Colonic mucosa (tissue), 4 donors: ENCODE results near the gene GOLGA6A. TPM values are rescaled to one million over a fixed set of nuclear protein-coding genes. Genes with fewer than 3 reads are reported as not detected.

Experiments
- DNase-seq: peaks from one replicate; pipeline ENCODE4 v3.0.0-alpha.2; 2020
- H3K27ac ChIP-seq: fragments of 200-600 bp; one replicate; pipeline ENCODE4 v1.8.0; 2021
- H3K27me3 ChIP-seq: fragments of 200-600 bp; one replicate; pipeline ENCODE4 v1.8.0; 2021
- H3K36me3 ChIP-seq: fragments of 200-600 bp; one replicate; pipeline ENCODE4 v1.8.0; 2021
- H3K4me1 ChIP-seq: fragments of 200-600 bp; one replicate; pipeline ENCODE4 v1.8.0; 2021; ENCODE audit warnings: mild to moderate bottlenecking
- H3K4me3 ChIP-seq: fragments of 200-600 bp; one replicate; pipeline ENCODE4 v1.8.0; 2021
- H3K9ac ChIP-seq, 2 donors: one replicate each; pipeline ENCODE4 v1.7.0; 2013; ENCODE audit warnings: control low read depth in 2 of 2, low read depth in 2 of 2, low read length in 2 of 2
- H3K9me3 ChIP-seq: fragments of 200-600 bp; one replicate; pipeline ENCODE4 v1.8.0; 2021
- intact Hi-C: fragments of 100-400 bp; cut with DNase I; formaldehyde crosslinking; loops from one replicate; pipeline ENCODE4 v1.14.1; 2022
- total RNA-seq, 2 donors: library from RNA; stranded (reverse); fragmentation: NEBNext Ultra II Directional in 1 of 2; extraction: Animal tissue kit (Norgen Biotek cat#: 25700) in 1 of 2; gene quantifications; one replicate each; pipeline ENCODE4 v1.2.1, GENCODE V29; 2021
- TF ChIP-seq, protein P1 (sequence below): fragments of 200-600 bp; IDR thresholded peaks from one replicate; pipeline ENCODE4 v1.8.0; 2022; ENCODE audit warnings: antibody characterized with exemption, mild to moderate bottlenecking
- donor health status: healthy.
- donor health status: DM: no; HTN: no; CAD: no.
- donor health status: DM: no; HTN: no; CAD: no.

GOLGA6A gene
- total RNA-seq, 2 donors from 2014 or later = not detected

DNA sequence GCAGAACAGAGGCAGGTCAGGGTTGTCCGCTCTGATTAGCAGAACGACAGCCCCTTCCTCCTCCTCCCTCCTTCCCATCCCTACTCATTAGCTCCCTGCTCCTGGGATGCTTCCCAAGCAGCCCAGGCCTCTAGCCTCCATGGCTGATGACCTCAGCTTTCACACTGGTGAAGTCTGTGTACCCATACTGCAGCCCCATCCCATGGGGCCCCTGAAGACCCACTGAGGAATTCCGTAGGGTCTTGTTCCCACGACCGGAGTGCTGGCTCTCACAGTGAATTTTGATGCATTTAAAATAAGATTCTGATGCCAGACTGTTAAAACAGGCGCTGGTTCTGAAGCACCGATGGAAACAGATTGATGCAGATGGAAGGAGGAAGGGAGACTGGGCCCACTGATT is 36.1 kb downstream of the GOLGA6A start:
- TF ChIP-seq, protein P1, sequence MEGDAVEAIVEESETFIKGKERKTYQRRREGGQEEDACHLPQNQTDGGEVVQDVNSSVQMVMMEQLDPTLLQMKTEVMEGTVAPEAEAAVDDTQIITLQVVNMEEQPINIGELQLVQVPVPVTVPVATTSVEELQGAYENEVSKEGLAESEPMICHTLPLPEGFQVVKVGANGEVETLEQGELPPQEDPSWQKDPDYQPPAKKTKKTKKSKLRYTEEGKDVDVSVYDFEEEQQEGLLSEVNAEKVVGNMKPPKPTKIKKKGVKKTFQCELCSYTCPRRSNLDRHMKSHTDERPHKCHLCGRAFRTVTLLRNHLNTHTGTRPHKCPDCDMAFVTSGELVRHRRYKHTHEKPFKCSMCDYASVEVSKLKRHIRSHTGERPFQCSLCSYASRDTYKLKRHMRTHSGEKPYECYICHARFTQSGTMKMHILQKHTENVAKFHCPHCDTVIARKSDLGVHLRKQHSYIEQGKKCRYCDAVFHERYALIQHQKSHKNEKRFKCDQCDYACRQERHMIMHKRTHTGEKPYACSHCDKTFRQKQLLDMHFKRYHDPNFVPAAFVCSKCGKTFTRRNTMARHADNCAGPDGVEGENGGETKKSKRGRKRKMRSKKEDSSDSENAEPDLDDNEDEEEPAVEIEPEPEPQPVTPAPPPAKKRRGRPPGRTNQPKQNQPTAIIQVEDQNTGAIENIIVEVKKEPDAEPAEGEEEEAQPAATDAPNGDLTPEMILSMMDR = no peak
- no peaks in the 10 kb centered on the region for H3K4me1 ChIP-seq
- H3K27me3 ChIP-seq = no peaks in the 10 kb centered on the region
- no peak for DNase-seq
- no peak overlapping the region for H3K27ac ChIP-seq
- H3K36me3 ChIP-seq = no peaks in the 10 kb centered on the region
- no peak overlapping the region for H3K4me3 ChIP-seq
- no peak overlapping the region for H3K9ac ChIP-seq
- no peaks in the 10 kb centered on the region for H3K9me3 ChIP-seq
- intact Hi-C loops = no loop called here

DNA sequence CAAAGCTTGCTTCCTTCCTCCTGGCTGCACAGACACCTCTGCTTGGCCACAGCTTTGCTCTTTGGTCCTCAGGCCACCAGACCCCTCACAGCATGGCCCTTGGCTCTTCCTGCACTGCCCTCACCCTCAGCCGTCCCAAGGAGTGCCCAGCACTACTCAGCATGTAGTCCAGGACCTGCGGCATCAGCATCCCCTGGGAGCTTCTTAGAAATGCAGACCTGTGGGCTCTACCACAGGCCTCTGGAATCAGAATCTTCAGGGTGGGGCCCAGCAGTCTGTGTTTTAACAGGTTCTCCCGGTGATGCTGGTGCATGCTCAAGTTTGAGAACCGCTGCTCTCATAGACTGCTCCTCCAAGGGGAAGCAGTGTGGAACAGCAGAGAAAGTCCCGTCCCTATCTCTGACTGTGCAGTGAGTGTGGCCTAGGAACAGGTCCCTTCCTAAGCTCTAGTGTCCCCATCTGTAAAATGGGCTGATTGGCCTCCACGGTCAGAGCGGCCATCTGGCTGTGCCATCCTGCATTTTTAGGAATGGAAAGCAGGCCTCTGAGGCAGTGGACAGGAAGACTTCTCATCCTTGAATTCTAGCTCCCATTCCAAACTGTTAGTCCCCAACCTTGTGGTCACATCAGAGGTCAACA is 36.6 kb downstream of the GOLGA6A start:
- no peak overlapping the region for H3K27ac ChIP-seq
- TF ChIP-seq, protein P1 = no peak

DNA sequence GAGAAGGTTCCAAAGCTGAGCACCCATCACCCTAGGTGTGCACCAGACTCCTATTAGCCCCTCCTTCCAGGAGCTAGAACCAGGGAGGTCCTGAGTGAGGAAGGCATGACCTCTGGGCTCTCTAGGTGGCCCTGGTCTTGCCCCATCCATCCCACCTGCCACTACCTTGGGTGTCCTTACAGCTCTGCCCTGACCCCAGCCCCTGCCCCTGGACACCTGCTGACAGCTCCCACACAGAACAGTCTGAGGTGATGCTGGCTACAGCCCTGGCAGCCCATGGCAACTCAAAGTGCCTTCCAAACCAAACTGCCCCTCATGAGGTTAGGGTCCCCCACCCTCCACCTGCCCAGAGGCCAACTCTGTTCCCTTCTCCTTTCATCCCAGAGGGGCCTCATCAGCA is 37.2 kb downstream of the GOLGA6A start:
- DNase-seq = no peak
- Histone ChIP-seq H3K27me3 (no peaks in the 10 kb centered on the region), H3K4me1 (no peaks in the 10 kb centered on the region), H3K9ac (no peak overlapping the region), H3K9me3 (no peaks in the 10 kb centered on the region), H3K27ac (no peak overlapping the region), H3K36me3 (no peaks in the 10 kb centered on the region), H3K4me3 (no peak overlapping the region)
- intact Hi-C loops = no loop called here
- TF ChIP-seq, protein P1 = no peak

More for the DNA sequence above, 36.6 kb downstream of the GOLGA6A start:
- no peak for DNase-seq
- Histone ChIP-seq H3K36me3 (no peaks in the 10 kb centered on the region), H3K4me1 (no peaks in the 10 kb centered on the region), H3K9ac (no peak overlapping the region), H3K27me3 (no peaks in the 10 kb centered on the region), H3K4me3 (no peak overlapping the region), H3K9me3 (no peaks in the 10 kb centered on the region)
- intact Hi-C loops = no loop called here

DNA sequence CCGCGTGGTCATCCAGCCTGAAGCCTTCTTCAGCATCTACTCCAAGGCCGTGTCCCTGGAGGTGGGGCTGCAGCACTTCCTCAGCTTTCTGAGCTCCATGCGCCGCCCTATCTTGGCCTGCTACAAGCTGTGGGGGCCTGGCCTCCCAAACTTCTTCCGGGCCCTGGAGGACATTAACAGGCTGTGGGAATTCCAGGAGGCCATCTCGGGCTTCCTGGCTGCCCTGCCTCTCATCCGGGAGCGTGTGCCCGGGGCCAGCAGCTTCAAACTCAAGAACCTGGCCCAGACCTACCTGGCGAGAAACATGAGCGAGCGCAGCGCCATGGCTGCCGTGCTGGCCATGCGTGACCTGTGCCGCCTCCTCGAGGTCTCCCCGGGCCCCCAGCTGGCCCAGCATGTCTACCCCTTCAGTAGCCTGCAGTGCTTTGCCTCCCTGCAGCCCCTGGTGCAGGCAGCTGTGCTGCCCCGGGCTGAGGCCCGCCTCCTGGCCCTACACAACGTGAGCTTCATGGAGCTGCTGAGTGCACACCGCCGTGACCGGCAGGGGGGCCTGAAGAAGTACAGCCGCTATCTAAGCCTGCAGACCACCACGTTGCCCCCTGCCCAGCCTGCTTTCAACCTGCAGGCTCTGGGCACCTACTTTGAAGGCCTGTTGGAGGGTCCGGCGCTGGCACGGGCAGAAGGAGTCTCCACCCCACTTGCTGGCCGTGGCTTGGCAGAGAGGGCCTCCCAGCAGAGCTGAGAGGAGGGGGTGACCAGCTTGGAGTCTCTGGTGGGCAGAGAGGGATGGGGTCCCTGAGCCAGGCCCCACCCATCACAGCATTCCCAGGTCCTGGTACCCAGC is 37.9 kb downstream of the GOLGA6A start:
- Histone ChIP-seq H3K27ac (peak overlapping the region; percentile 18), H3K4me3 (no peak overlapping the region), H3K27me3 (no peaks in the 10 kb centered on the region), H3K36me3 (no peaks in the 10 kb centered on the region), H3K4me1 (no peaks in the 10 kb centered on the region), H3K9ac (no peak overlapping the region), H3K9me3 (no peaks in the 10 kb centered on the region)
- no peak for DNase-seq
- TF ChIP-seq, protein P1 = no peak
- intact Hi-C loops = no loop called here

DNA sequence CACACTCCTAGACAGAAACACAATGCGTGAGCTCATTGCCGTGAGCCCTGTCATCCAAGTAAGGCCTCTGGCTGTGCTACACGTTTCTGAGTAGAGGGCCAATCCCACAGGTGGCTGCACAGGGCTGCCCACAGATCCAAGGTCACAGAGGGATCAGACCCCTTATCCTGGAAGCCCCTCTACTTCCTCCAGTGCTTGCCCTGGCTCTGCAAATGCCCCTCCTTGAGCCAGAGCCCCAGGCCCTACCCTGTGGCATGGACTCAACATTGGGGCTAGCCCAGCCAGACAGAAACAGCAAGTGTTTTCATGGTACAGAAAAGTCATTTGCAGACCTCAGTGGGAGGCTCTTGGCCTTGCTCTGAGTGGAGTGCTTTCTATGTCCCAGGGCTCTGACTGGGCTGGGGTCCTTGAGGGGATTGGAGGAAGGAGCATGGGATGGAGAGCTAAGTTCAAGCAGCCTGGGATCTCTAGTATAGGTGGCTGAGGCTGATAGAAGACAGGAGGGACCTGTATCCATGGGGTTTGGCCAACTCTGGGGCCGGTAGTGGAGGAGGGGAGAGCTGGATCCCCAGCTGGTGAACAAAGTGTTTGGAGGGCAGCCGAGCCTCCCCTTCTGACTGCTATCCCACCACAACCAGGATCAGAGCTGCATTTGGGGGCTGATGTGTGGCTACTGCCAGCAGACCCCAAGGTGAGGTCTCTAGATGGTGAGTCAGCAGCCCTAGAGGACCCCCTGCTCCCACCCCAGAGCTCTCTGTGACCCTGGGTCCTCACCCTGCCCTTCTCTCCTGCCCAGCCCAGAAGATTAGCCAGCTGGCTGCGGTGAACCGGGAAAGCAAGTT is 38.7 kb downstream of the GOLGA6A start:
- no peaks in the 10 kb centered on the region for H3K4me1 ChIP-seq
- DNase-seq = no peak
- H3K9ac ChIP-seq = no peak overlapping the region
- H3K36me3 ChIP-seq = no peaks in the 10 kb centered on the region
- TF ChIP-seq, protein P1 = no peak
- intact Hi-C loops = no loop called here
- no peaks in the 10 kb centered on the region for H3K27me3 ChIP-seq
- H3K27ac ChIP-seq = peak overlapping the region; percentile 18
- H3K4me3 ChIP-seq = no peak overlapping the region
- H3K9me3 ChIP-seq = no peaks in the 10 kb centered on the region
